Fibroblast of pulmonary artery (primary cell): ENCODE results near the gene ALPL.

Experiments used
- DNase-seq: peaks from one replicate; pipeline ENCODE4 v3.0.0-alpha.2; 2010; ENCODE audit warnings: low read depth
- H3K4me3 ChIP-seq: replicated peaks from 2 replicates; pipeline ENCODE4 v1.5.1; 2011; ENCODE audit warnings: low read depth, mild to moderate bottlenecking, control low read depth, low read length, moderate library complexity
- CTCF ChIP-seq: IDR thresholded peaks from 2 replicates; pipeline ENCODE4 v1.5.1; 2011; ENCODE audit warnings: mild to moderate bottlenecking, control low read depth, low read length, inconsistent platforms; ENCODE audit errors: missing control alignments

Gene ALPL

GRCh38 chr1:21608798-21609197, 99.6 kb downstream of the ALPL start:
- H3K4me3 ChIP-seq, result no peak overlapping the region
- no peak for TF ChIP-seq CTCF
- DNase-seq, result no peak

GRCh38 chr1:21610027-21610426, 100.8 kb downstream of the ALPL start:
- no peak overlapping the region for H3K4me3 ChIP-seq
- DNase-seq, result no peak
- TF ChIP-seq CTCF, result no peak

GRCh38 chr1:21610989-21611785, 102.0 kb downstream of the ALPL start:
- no peak for TF ChIP-seq CTCF

GRCh38 chr1:21612057-21612456, 102.8 kb downstream of the ALPL start:
- H3K4me3 ChIP-seq, result no peak overlapping the region
- no peak for DNase-seq
- TF ChIP-seq CTCF, result no peak

More at GRCh38 chr1:21610989-21611785, 102.0 kb downstream of the ALPL start:
- no peak for DNase-seq
- H3K4me3 ChIP-seq, result no peak overlapping the region

GRCh38 chr1:21613072-21613867, 104.0 kb downstream of the ALPL start:
- TF ChIP-seq CTCF, result no peak
- no peak for DNase-seq

GRCh38 chr1:21614419-21615115, 105.3 kb downstream of the ALPL start:
- no peak for TF ChIP-seq CTCF
- H3K4me3 ChIP-seq, result no peak overlapping the region
- DNase-seq, result no peak

More at GRCh38 chr1:21613072-21613867, 104.0 kb downstream of the ALPL start:
- H3K4me3 ChIP-seq, result no peak overlapping the region
